GM12878 (cell line): ENCODE data around the gene FOXR1. TPM values are rescaled to one million over a fixed set of nuclear protein-coding genes. Genes with fewer than 3 reads are reported as not detected.
A peak's percentile ranks its signal among the peaks of the same experiment; 100 is the strongest.

Experiments used
- ATAC-seq: fragments of 200-7000 bp; cut with Tn5 transposase; 3 replicates; pipeline ENCODE4 v1.9.1; 2020; ENCODE audit warnings: mild to moderate bottlenecking, moderate library complexity
- BruUV-seq: library from RNA; stranded (reverse); fragments of 400-500 nt; replicated peaks from 2 replicates; lab custom pipeline; 2021; lab: Mats Ljungman, UMichigan
- CTCF ChIA-PET: fragments of 300-600 bp; sonication (Branson Sonifier 250); formaldehyde crosslinking; extraction: SDS; loops from one replicate; lab custom pipeline; 2021; ENCODE audit warnings: inconsistent platforms; lab: Yijun Ruan, JAX
- POLR2A ChIA-PET: fragments of 350-600 bp; formaldehyde crosslinking; extraction: SDS; loops from one replicate; lab custom pipeline; 2021; ENCODE audit warnings: inconsistent platforms; lab: Charles Lee
- RAD21 ChIA-PET: fragments of 300-600 bp; sonication (Branson Sonifier 250); formaldehyde crosslinking; loops from one replicate; lab custom pipeline; 2023; ENCODE audit warnings: antibody characterized with exemption; ENCODE audit not compliant: unreplicated experiment; lab: Charles Lee
- SMC1A ChIA-PET: fragments of 300-600 bp; sonication (Branson Sonifier 250); formaldehyde crosslinking; loops from one replicate; lab custom pipeline; 2023; ENCODE audit not compliant: unreplicated experiment, uncharacterized antibody; lab: Charles Lee
- DNase-seq: peaks from one replicate; pipeline ENCODE4 v3.0.0-alpha.2; 2011; ENCODE audit warnings: low read depth, low spot score
- FAIRE-seq: peaks from 3 replicates; lab custom pipeline; 2011; peaks lifted over from hg19 to GRCh38; lab: Jason Lieb, UNC
- H2AFZ ChIP-seq: 2 replicates; pipeline ENCODE4 v1.6.0; 2011; ENCODE audit warnings: low read depth, low read length, control low read depth; ENCODE audit not compliant: control insufficient read depth
- H3K27ac ChIP-seq: 2 replicates; pipeline ENCODE4 v1.5.1; 2011; ENCODE audit warnings: control low read depth; ENCODE audit not compliant: control insufficient read depth, insufficient read depth
- H3K27me3 ChIP-seq, 2 experiments: replicated peaks in 1 of 2; 2 replicates each; pipeline versions ENCODE4 v1.6.0 to v1.6.1; 2011; ENCODE audit warnings: low read length in 1 of 2; ENCODE audit not compliant: control insufficient read depth in 2 of 2, insufficient read depth in 2 of 2
- H3K36me3 ChIP-seq, 2 experiments: 2 replicates each; pipeline ENCODE4 v1.5.1; 2011; ENCODE audit warnings: low read length in 1 of 2; ENCODE audit not compliant: control insufficient read depth in 2 of 2, insufficient read depth in 2 of 2
- H3K4me1 ChIP-seq: 2 replicates; pipeline ENCODE4 v1.6.1; 2011; ENCODE audit warnings: mild to moderate bottlenecking, low read length, moderate library complexity, mixed read lengths; ENCODE audit not compliant: control insufficient read depth, insufficient read depth
- H3K4me2 ChIP-seq: 2 replicates; pipeline ENCODE4 v1.6.0; 2011; ENCODE audit warnings: control low read depth; ENCODE audit not compliant: control insufficient read depth, insufficient read depth
- H3K4me3 ChIP-seq: fragments of 200-600 bp; sonication (generic); 2 replicates; pipeline ENCODE4 v1.5.1; 2016
- H3K79me2 ChIP-seq: 2 replicates; pipeline ENCODE4 v1.6.0; 2011; ENCODE audit warnings: low read length; ENCODE audit not compliant: control insufficient read depth, insufficient read depth
- H3K9ac ChIP-seq: 2 replicates; pipeline ENCODE4 v1.8.0; 2011; ENCODE audit warnings: low read length, control low read depth, mixed read lengths; ENCODE audit not compliant: control insufficient read depth, insufficient read depth
- H3K9me3 ChIP-seq: replicated peaks from 3 replicates; pipeline ENCODE4 v1.5.1; 2011; ENCODE audit warnings: mild to moderate bottlenecking, low read length; ENCODE audit not compliant: control insufficient read depth, insufficient read depth
- H4K20me1 ChIP-seq: 2 replicates; pipeline ENCODE4 v1.6.0; 2011; ENCODE audit not compliant: control insufficient read depth, insufficient read depth
- DPF2 ChIP-seq: fragments of 450-650 bp; IDR thresholded peaks from 2 replicates; pipeline ENCODE4 v1.6.1; 2017; ENCODE audit warnings: mild to moderate bottlenecking
- HDGF ChIP-seq: fragments of 450-650 bp; IDR thresholded peaks from 2 replicates; pipeline ENCODE4 v1.6.1; 2016; ENCODE audit warnings: antibody characterized with exemption
- IKZF1 ChIP-seq: fragments of 450-650 bp; conservative IDR thresholded peaks from 2 replicates; pipeline ENCODE4 v1.6.1; 2017; ENCODE audit warnings: antibody characterized with exemption, mild to moderate bottlenecking
- NBN ChIP-seq: fragments of 450-650 bp; IDR thresholded peaks from 2 replicates; pipeline ENCODE4 v1.6.1; 2016
- USF2 ChIP-seq: IDR thresholded peaks from 2 replicates; pipeline ENCODE4 v1.6.1; 2011; ENCODE audit warnings: low read depth, low read length, improper control_type of control experiment, borderline replicate concordance
- YBX1 ChIP-seq: fragments of 450-650 bp; IDR thresholded peaks from 2 replicates; pipeline ENCODE4 v1.6.1; 2016; ENCODE audit warnings: antibody characterized with exemption
- ZNF592 ChIP-seq: fragments of 450-650 bp; IDR thresholded peaks from 2 replicates; pipeline ENCODE4 v1.6.1; 2017; ENCODE audit warnings: mild to moderate bottlenecking, moderate library complexity
- WGBS: methylation state at CpG from one replicate; pipeline ENCODE4 v1.1.6; 2016; ENCODE audit warnings: low lambda C conversion rate; ENCODE audit not compliant: insufficient replicate concordance, insufficient coverage; ENCODE audit errors: missing lambda C conversion rate; 5-methylcytosine and 5-hydroxymethylcytosine counted together
- in situ Hi-C: fragments of 300-500 bp; cut with MboI; formaldehyde crosslinking; loops from 9 replicates; pipeline ENCODE4 v1.14.3; 2018; ENCODE audit warnings: mixed read lengths
- intact Hi-C: fragments of 100-400 bp; cut with micrococcal nuclease; formaldehyde crosslinking; loops from one replicate; pipeline ENCODE4 v1.14.2; 2022; ENCODE audit not compliant: unreplicated experiment
- polyA plus RNA-seq, 11 experiments: library from polyadenylated mRNA; depleted of rRNA in 4 of 11; unstranded in 6 of 11; stranded (reverse) in 5 of 11; fragments of >200 nt; fragmentation: Nextera tagmentation in 4 of 11; fragmentation: Illumina TruSeq in 1 of 11; extraction: Ambion mirVana in 4 of 11; extraction: Trizol in 1 of 11; gene quantifications; 1 replicate in 1 of 11; 2 replicates in 10 of 11; pipeline versions ENCODE4 v1.2.1 to v1.2.3, GENCODE V29; 2011 to 2016; ENCODE audit warnings: inconsistent platforms in 2 of 11, missing spikeins in 2 of 11, low read depth in 1 of 11
- total RNA-seq, 4 experiments: library from RNA; depleted of rRNA in 3 of 4; stranded (reverse); fragments of >200 nt in 3 of 4; fragmentation: Illumina TruSeq in 1 of 4; extraction: Trizol in 1 of 4; gene quantifications; 2 replicates each; pipeline versions ENCODE4 v1.2.1 to v1.2.3, GENCODE V29; 2013 to 2021

Gene FOXR1
- total and polyA plus RNA-seq, 10 of the 15 experiments (the other 5 are each of a cell fraction or from before 2014, with no cell fraction given), result not detected

GRCh38 chr11:118929501-118930093 is 42.0 kb upstream of the FOXR1 start:
- Histone ChIP-seq H3K4me2 (peak overlapping the region; percentile 99), H3K4me1 (peaks cover 30% of the 10 kb centered on the region), H3K79me2 (peaks cover 7% of the 10 kb centered on the region), H2AFZ (peak overlapping the region; percentile 73), H3K9me3 (no peaks in the 10 kb centered on the region), H3K36me3 (no peaks in the 10 kb centered on the region), H3K27me3 (no peaks in the 10 kb centered on the region), H3K27ac (peak overlapping the region; percentile 50; the same call in 1 of the 2 replicates), H4K20me1 (no peaks in the 10 kb centered on the region), H3K9ac (peak overlapping the region; percentile 42), H3K4me3 (peak overlapping the region; percentile 97)
- CTCF ChIA-PET, result interaction anchor here (0.7 to 11.6 kb wide), 16 partner anchors 10 to 241 kb away, joined by 3 to 330 read pairs (median 5); partner anchors contain the start of genes CXCR5, DPAGT1 and UPK2
- ATAC-seq (peak; percentile 1), DNase-seq (no peak), FAIRE-seq (no peak)
- POLR2A ChIA-PET, result interaction anchor here (0.6 to 4.0 kb wide), 10 partner anchors 13 to 653 kb away, joined by 3 to 35 read pairs (median 5); partner anchors contain the start of gene ARCN1
- 7% methylated on average over 13 of the region's 26 CpGs for WGBS
- in situ Hi-C loops, result no loop called here
- no TSS peak for BruUV-seq
- TF ChIP-seq ZNF592 (no peak), HDGF (0 out of 2 replicates have a peak, but pooled peaks have one; percentile 11), NBN (peak; percentile 32; the same call in 1 of the 2 replicates), USF2 (no peak), DPF2 (peak; percentile 18; the same call in 1 of the 2 replicates), IKZF1 (0 out of 2 replicates have a peak, but pooled peaks have one; percentile 2), YBX1 (no peak)
- RAD21 ChIA-PET, result interaction anchor here (0.7 to 8.8 kb wide), 10 partner anchors 17 to 270 kb away, joined by 3 to 169 read pairs (median 6); partner anchors contain the start of genes CXCR5 and UPK2
- intact Hi-C loops, result loop anchor here (1.0 to 5.0 kb wide), 7 partner anchors 22 to 393 kb away; partner anchors contain the start of genes DDX6, DPAGT1 and UPK2
- SMC1A ChIA-PET, result interaction anchor here (1.0 to 12.9 kb wide), 9 partner anchors 17 to 239 kb away, joined by 3 to 185 read pairs (median 7); partner anchors contain the start of genes CXCR5 and UPK2
